K562 (cell line): ENCODE measurements around the gene ACADVL. TPM values are rescaled to one million over a fixed set of nuclear protein-coding genes. Genes with fewer than 3 reads are reported as not detected.

ENCODE experiments used
- ATAC-seq: fragments of 200-7000 bp; cut with Tn5 transposase; 3 replicates; pipeline ENCODE4 v1.9.1; 2020; ENCODE audit warnings: moderate library complexity
- BruUV-seq: library from RNA; stranded (reverse); fragments of 400-500 nt; replicated peaks from 2 replicates; lab custom pipeline; 2021; lab: Mats Ljungman, UMichigan
- CTCF ChIA-PET: fragments of 300-600 bp; formaldehyde crosslinking; extraction: SDS; loops from one replicate; lab custom pipeline; 2021; ENCODE audit warnings: low intra/inter-chr PET ratio; lab: Yijun Ruan, JAX
- POLR2A ChIA-PET: fragments of 300-600, 350-650 bp; sonication (Branson Sonifier 250); formaldehyde crosslinking; extraction: SDS; loops from one replicate; lab custom pipeline; 2021; ENCODE audit warnings: antibody characterized with exemption, inconsistent platforms; lab: Yijun Ruan, JAX
- DNase-seq, 4 experiments: peaks; one replicate each; pipeline versions ENCODE4 v3.0.0 to v3.0.0-alpha.2; 2011 to 2018; ENCODE audit warnings: low spot score in 3 of 4, mixed read lengths in 3 of 4; ENCODE audit errors: extremely low read depth in 1 of 4
- FAIRE-seq: peaks from 2 replicates; lab custom pipeline; 2011; peaks lifted over from hg19 to GRCh38; lab: Jason Lieb, UNC
- H2AFZ ChIP-seq: 2 replicates; pipeline ENCODE4 v1.6.0; 2011; ENCODE audit warnings: low read depth, low read length, control low read depth, inconsistent platforms
- H3K27ac ChIP-seq: fragments of 200-600 bp; 3 replicates; pipeline ENCODE4 v1.8.0; 2011; ENCODE audit warnings: low read depth, mild to moderate bottlenecking, control low read depth, inconsistent platforms, low read length, moderate library complexity, mixed read lengths; ENCODE audit errors: extremely low read depth
- H3K27me3 ChIP-seq, 2 experiments: fragments of 300-600 bp in 1 of 2; 2 replicates in 1 of 2; 3 replicates in 1 of 2; pipeline versions ENCODE4 v1.6.0 to v1.8.0; 2011; ENCODE audit warnings: inconsistent platforms in 2 of 2, low read length in 2 of 2, mild to moderate bottlenecking in 1 of 2, mixed read lengths in 1 of 2, moderate library complexity in 1 of 2; ENCODE audit not compliant: control insufficient read depth in 2 of 2, insufficient read depth in 2 of 2
- H3K36me3 ChIP-seq: fragments of 300-600 bp; 3 replicates; pipeline ENCODE4 v1.8.0; 2011; ENCODE audit warnings: mild to moderate bottlenecking, low read length, inconsistent platforms; ENCODE audit not compliant: control insufficient read depth, insufficient read depth
- H3K4me1 ChIP-seq, 2 experiments: fragments of 200-600 bp in 1 of 2; replicated peaks in 1 of 2; 2 replicates in 1 of 2; 3 replicates in 1 of 2; pipeline versions ENCODE4 v1.5.1 to v1.8.0; 2011; ENCODE audit warnings: inconsistent platforms in 2 of 2, low read length in 2 of 2, mild to moderate bottlenecking in 1 of 2, mixed read lengths in 1 of 2, moderate library complexity in 1 of 2; ENCODE audit not compliant: control insufficient read depth in 2 of 2, insufficient read depth in 2 of 2
- H3K4me2 ChIP-seq: 2 replicates; pipeline ENCODE4 v1.6.1; 2011; ENCODE audit warnings: low read length, control low read depth, inconsistent platforms, mixed read lengths; ENCODE audit not compliant: insufficient read depth
- H3K4me3 ChIP-seq: fragments of 200-600 bp; sonication (generic), shearing (Covaris generic); 2 replicates; pipeline ENCODE4 v1.5.1; 2016; ENCODE audit warnings: control low read depth, inconsistent platforms
- H3K79me2 ChIP-seq: fragments of 200-600 bp; 3 replicates; pipeline ENCODE4 v1.8.0; 2011; ENCODE audit warnings: low read length, inconsistent platforms; ENCODE audit not compliant: control insufficient read depth, insufficient read depth
- H3K9ac ChIP-seq, 2 experiments: 2 replicates each; pipeline versions ENCODE4 v1.6.0 to v1.6.1; 2011; ENCODE audit warnings: low read depth in 2 of 2, low read length in 2 of 2, control low read depth in 1 of 2, inconsistent platforms in 1 of 2, mild to moderate bottlenecking in 1 of 2, mixed read lengths in 1 of 2; ENCODE audit not compliant: insufficient read depth in 1 of 2
- H3K9me1 ChIP-seq: one replicate; pipeline ENCODE4 v1.6.0; 2011; ENCODE audit warnings: inconsistent platforms, mild to moderate bottlenecking, low read length, moderate library complexity; ENCODE audit not compliant: control insufficient read depth, insufficient read depth
- H3K9me3 ChIP-seq: replicated peaks from 2 replicates; pipeline ENCODE4 v1.5.1; 2011; ENCODE audit warnings: low read depth, low read length, inconsistent platforms; ENCODE audit not compliant: control insufficient read depth, insufficient read depth
- H4K20me1 ChIP-seq: replicated peaks from 2 replicates; pipeline ENCODE4 v1.6.1; 2011; ENCODE audit warnings: low read length, inconsistent platforms, mixed read lengths; ENCODE audit not compliant: control insufficient read depth, insufficient read depth
- MGA ChIP-seq: fragments of 450-650 bp; IDR thresholded peaks from 2 replicates; pipeline ENCODE4 v1.6.1; 2016; ENCODE audit warnings: mild to moderate bottlenecking, moderate library complexity
- ZNF707 ChIP-seq: fragments of 250-450 bp; sonication (Bioruptor Pico); conservative IDR thresholded peaks from 2 replicates; pipeline ENCODE4 v1.8.0; 2022; ENCODE audit warnings: inconsistent platforms, mild to moderate bottlenecking, moderate library complexity
- WGBS: fragments of 100-300 bp; shearing (Covaris generic); methylation state at CpG from one replicate; pipeline ENCODE4 v1.1.6; 2016; ENCODE audit warnings: low coverage, mixed read lengths; ENCODE audit not compliant: insufficient coverage; ENCODE audit errors: missing lambda C conversion rate; 5-methylcytosine and 5-hydroxymethylcytosine counted together
- in situ Hi-C: fragments of 300-500 bp; cut with MboI; formaldehyde crosslinking; loops from 4 replicates; pipeline ENCODE4 v1.15.0; 2018; ENCODE audit warnings: inconsistent platforms, mixed read lengths
- intact Hi-C: fragments of 100-400 bp; cut with micrococcal nuclease; formaldehyde crosslinking; loops from 2 replicates; pipeline ENCODE4 v1.14.2; 2022
- polyA plus RNA-seq, 8 experiments: library from polyadenylated mRNA; depleted of rRNA in 4 of 8; stranded (reverse) in 5 of 8; unstranded in 3 of 8; fragments of >200 nt; fragmentation: Nextera tagmentation in 2 of 8; fragmentation: Illumina TruSeq in 1 of 8; extraction: Ambion mirVana in 2 of 8; extraction: Trizol in 1 of 8; gene quantifications; 2 replicates each; pipeline versions ENCODE4 v1.2.1 to v1.2.3, GENCODE V29; 2011 to 2014; ENCODE audit warnings: inconsistent platforms in 1 of 8, missing spikeins in 1 of 8
- total RNA-seq, 7 experiments: library from RNA; depleted of rRNA in 6 of 7; stranded (reverse); fragments of >200 nt in 6 of 7; fragmentation: Illumina TruSeq in 2 of 7; extraction: Trizol in 2 of 7; gene quantifications; 2 replicates each; pipeline versions ENCODE4 v1.2.1 to v1.2.3, GENCODE V29; 2011 to 2021; ENCODE audit warnings: low replicate concordance in 1 of 7

Gene ACADVL
- total and polyA plus RNA-seq, 9 of the 15 experiments (the other 6 are each of a cell fraction or from before 2014, with no cell fraction given) = 25.5 to 449 (median 214) TPM

- FAIRE-seq (no peak), ATAC-seq (no peak), DNase-seq (no peak)
- Histone ChIP-seq H3K9me1 (peaks cover 4% of the 10 kb centered on the region), H3K9ac (peak overlapping the region in 1 of 2 experiments; percentile 45; a peak in 2 of 4 replicates), H3K4me3 (no peak overlapping the region), H3K4me1 (peaks cover 7 to 25% of the 10 kb centered on the region in 2 experiments; a peak in 4 of 5 replicates), H3K4me2 (no peak overlapping the region), H3K27ac (no peak overlapping the region), H4K20me1 (peaks cover 7% of the 10 kb centered on the region), H2AFZ (no peak overlapping the region), H3K27me3 (no peaks in the 10 kb centered on the region), H3K79me2 (peaks cover 44% of the 10 kb centered on the region), H3K9me3 (no peaks in the 10 kb centered on the region), H3K36me3 (peaks cover 71% of the 10 kb centered on the region; the same call in 2 of the 3 replicates)
- BruUV-seq = no TSS peak
- 96% methylated on average over 12 of the region's 19 CpGs for WGBS
- TF ChIP-seq ZNF707 (CRISPR knock-in tag) (no peak), MGA (no peak)
- intact Hi-C loops = no loop called here
- CTCF ChIA-PET = no interaction called here
- in situ Hi-C loops = no loop called here
- POLR2A ChIA-PET = interaction anchor here (0.9 to 2.8 kb wide), 2 partner anchors 9 to 21 kb away, joined by 4 to 19 read pairs; partner anchors contain the start of genes ACADVL and DLG4
Measured at GRCh38 chr17:7229504-7229903, 9.8 kb downstream of the ACADVL start.
